Body of pancreas (tissue), 4 donors: Measurements from ENCODE around the gene IFRD2. TPM values are rescaled to one million over a fixed set of nuclear protein-coding genes. Genes with fewer than 3 reads are reported as not detected.
"Not testable (repeated sequence)": the region's sequence is repeated elsewhere in the genome, so short reads cannot be mapped to it uniquely, and the experiment has no call there.

ENCODE experiments used
- ATAC-seq: fragments of 150-250 bp; one replicate; pipeline ENCODE4 v1.9.1; 2016
- DNase-seq, 4 donors: peaks; one replicate each; pipeline ENCODE4 v3.0.0-alpha.2; 2019
- H3K27ac ChIP-seq, 4 donors: fragments of 200-600 bp; sonication (generic); 1 replicate in 3 of 4; 2 replicates in 1 of 4; pipeline versions ENCODE4 v1.5.1 to v1.6.1; 2016 to 2019; ENCODE audit warnings: mild to moderate bottlenecking in 1 of 4, mixed read lengths in 1 of 4, moderate library complexity in 1 of 4
- H3K27me3 ChIP-seq, 2 donors: fragments of 200-600 bp; sonication (generic); one replicate each; pipeline ENCODE4 v1.6.0; 2016; ENCODE audit warnings: mild to moderate bottlenecking in 1 of 2
- H3K36me3 ChIP-seq, 2 donors: fragments of 200-600 bp; sonication (generic); replicated peaks in 1 of 2; 2 replicates each; pipeline ENCODE4 v1.5.1; 2016; ENCODE audit warnings: low read depth in 2 of 2; ENCODE audit not compliant: insufficient read depth in 1 of 2
- H3K4me1 ChIP-seq: fragments of 200-600 bp; sonication (generic); one replicate; pipeline ENCODE4 v1.6.0; 2016
- H3K4me3 ChIP-seq, 2 donors: fragments of 200-600 bp; sonication (generic); 1 replicate in 1 of 2; 2 replicates in 1 of 2; pipeline ENCODE4 v1.5.1; 2016 to 2019
- H3K9me3 ChIP-seq, 3 donors: fragments of 200-600 bp; sonication (generic); 1 replicate in 2 of 3; 2 replicates in 1 of 3; pipeline ENCODE4 v1.5.1; 2016
- POLR2A ChIP-seq, 3 donors: fragments of 450-650 bp; IDR thresholded peaks; one replicate each; pipeline ENCODE4 v1.6.1; 2016; ENCODE audit warnings: antibody characterized with exemption in 3 of 3, mild to moderate bottlenecking in 2 of 3
- WGBS, 2 donors: methylation state at CpG; one replicate each; pipeline ENCODE4 v1.1.5; 2017; 5-methylcytosine and 5-hydroxymethylcytosine counted together
- intact Hi-C: fragments of 100-400 bp; cut with DNase I; formaldehyde crosslinking; loops from one replicate; pipeline ENCODE4 v1.15.1; 2023
- total RNA-seq, 2 donors: library from RNA; depleted of rRNA; stranded (reverse); fragments of >200 nt; gene quantifications; one replicate each; pipeline ENCODE4 v1.1.0, GENCODE V29; 2016
- TF ChIP-seq, protein P1 (sequence below), 7 experiments: fragments of 450-650 bp in 4 of 7; fragments of 200-600 bp in 3 of 7; sonication (generic) in 3 of 7; IDR thresholded peaks; one replicate each; pipeline ENCODE4 v1.5.1; 2016 to 2019; ENCODE audit warnings: antibody characterized with exemption in 7 of 7

Gene IFRD2
- total RNA-seq, 2 donors from 2014 or later: 75.8 to 103 TPM

DNA sequence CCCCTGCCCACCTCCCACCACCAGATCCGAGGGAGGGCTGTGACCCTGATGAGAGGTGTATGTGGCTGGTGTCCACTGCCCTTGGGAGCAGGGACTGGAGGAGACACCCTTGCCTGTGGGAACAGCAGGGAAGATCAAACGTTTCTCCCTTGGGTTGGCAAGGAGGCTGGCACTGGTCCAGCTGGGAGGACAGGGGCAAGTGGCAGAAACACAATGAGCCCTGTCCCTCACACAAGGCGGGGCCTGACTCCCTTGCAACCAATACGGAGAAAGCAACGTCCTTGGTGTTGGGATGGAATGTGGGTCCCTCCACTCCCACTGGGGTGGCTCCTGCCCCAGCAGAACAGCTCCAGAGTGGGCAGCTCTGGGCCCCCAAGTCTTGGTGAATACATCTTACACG is 25.1 kb upstream of the IFRD2 start:
- no peaks in the 10 kb centered on the region for H3K9me3 ChIP-seq
- H3K4me1 ChIP-seq: peaks cover 43% of the 10 kb centered on the region
- peaks cover 0 to 5% of the 10 kb centered on the region in 2 donors for H3K36me3 ChIP-seq
- H3K4me3 ChIP-seq: no peak overlapping the region
- DNase-seq: no peak
- intact Hi-C loops: no loop called here
- 61 to 64% methylated on average over 5 to 6 of the region's 6 CpGs for WGBS, 2 donors
- peak overlapping the region in 1 of 4 donors; percentile 23 for H3K27ac ChIP-seq
- no peak for ATAC-seq
- H3K27me3 ChIP-seq: no peaks in the 10 kb centered on the region
- TF ChIP-seq, protein P1, sequence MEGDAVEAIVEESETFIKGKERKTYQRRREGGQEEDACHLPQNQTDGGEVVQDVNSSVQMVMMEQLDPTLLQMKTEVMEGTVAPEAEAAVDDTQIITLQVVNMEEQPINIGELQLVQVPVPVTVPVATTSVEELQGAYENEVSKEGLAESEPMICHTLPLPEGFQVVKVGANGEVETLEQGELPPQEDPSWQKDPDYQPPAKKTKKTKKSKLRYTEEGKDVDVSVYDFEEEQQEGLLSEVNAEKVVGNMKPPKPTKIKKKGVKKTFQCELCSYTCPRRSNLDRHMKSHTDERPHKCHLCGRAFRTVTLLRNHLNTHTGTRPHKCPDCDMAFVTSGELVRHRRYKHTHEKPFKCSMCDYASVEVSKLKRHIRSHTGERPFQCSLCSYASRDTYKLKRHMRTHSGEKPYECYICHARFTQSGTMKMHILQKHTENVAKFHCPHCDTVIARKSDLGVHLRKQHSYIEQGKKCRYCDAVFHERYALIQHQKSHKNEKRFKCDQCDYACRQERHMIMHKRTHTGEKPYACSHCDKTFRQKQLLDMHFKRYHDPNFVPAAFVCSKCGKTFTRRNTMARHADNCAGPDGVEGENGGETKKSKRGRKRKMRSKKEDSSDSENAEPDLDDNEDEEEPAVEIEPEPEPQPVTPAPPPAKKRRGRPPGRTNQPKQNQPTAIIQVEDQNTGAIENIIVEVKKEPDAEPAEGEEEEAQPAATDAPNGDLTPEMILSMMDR (IDR thresholded peaks at IDR 0.05): no peak
- no peak for TF ChIP-seq POLR2A (IDR thresholded peaks at IDR 0.05)

DNA sequence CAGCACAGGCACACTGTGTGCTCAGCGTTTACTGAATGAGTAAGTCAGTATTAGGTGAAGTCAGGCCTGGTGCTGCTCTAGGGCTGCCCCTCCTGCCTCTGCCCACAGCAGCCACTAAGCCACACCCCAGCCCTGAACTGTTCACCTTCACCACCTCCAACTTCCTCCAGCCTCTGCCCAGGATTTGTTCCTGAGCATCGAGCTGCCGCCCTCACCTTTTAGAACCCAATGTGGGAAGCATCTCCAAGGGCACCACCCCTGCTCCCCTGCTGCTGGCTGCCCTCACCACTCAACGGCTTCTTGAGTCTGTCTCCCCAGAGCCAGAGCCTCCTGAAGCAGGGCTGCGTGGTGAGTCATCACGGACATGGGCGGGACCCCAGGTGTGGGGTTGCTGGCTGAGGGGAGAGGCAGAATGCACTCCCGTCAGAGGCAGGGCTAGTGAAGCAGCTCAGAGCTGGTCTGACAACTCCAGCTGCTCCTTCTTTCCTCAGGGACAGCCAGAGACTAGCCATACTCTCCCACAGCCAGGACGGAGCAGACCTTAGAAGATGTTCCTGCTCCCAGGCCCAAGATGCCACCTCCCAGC is 24.5 kb upstream of the IFRD2 start:
- H3K27ac ChIP-seq: peak overlapping the region in 1 of 4 donors; percentile 23
- intact Hi-C loops: no loop called here
- WGBS, 2 donors: 65 to 75% methylated on average over 2 to 9 of the region's 9 CpGs
- ATAC-seq: no peak
- H3K4me3 ChIP-seq: no peak overlapping the region
- DNase-seq: no peak
- H3K9me3 ChIP-seq: no peaks in the 10 kb centered on the region
- TF ChIP-seq, protein P1 (IDR thresholded peaks at IDR 0.05): no peak
- peak in 1 of 3 donors; percentile 19 for TF ChIP-seq POLR2A (IDR thresholded peaks at IDR 0.05)
- H3K36me3 ChIP-seq: peaks cover 0 to 5% of the 10 kb centered on the region in 2 donors
- H3K4me1 ChIP-seq: peaks cover 37% of the 10 kb centered on the region
- H3K27me3 ChIP-seq: no peaks in the 10 kb centered on the region

DNA sequence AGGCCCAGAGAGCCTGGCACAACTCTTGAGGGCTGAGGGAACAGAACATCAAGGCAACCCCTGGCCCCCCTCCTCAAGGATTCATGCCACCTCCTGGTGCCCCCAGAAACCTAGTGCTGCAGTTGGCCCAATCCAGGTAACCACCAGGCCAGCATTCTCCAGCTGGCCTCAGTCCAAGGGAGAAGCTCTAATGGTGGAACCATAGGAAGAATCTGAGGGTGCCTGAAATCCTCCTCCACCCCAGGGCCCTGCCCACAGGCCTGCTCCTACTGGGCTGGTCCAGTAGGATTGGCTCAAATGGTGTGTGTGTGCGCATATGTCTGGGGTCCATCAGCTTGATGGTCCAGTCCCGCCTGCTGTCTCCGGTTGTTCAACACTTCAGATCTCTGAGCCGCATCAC is 22.6 kb upstream of the IFRD2 start:
- Histone ChIP-seq H3K4me3 (no peak overlapping the region), H3K4me1 (peaks cover 27% of the 10 kb centered on the region), H3K36me3 (peaks cover 0 to 5% of the 10 kb centered on the region in 2 donors), H3K27ac (no peak overlapping the region), H3K27me3 (no peaks in the 10 kb centered on the region), H3K9me3 (no peaks in the 10 kb centered on the region)
- intact Hi-C loops: no loop called here
- ATAC-seq: no peak
- TF ChIP-seq POLR2A (IDR thresholded peaks at IDR 0.05): no peak
- TF ChIP-seq, protein P1 (IDR thresholded peaks at IDR 0.05): no peak
- no peak for DNase-seq
- WGBS, 2 donors: 90 to 95% methylated on average over 4 of the region's 4 CpGs

DNA sequence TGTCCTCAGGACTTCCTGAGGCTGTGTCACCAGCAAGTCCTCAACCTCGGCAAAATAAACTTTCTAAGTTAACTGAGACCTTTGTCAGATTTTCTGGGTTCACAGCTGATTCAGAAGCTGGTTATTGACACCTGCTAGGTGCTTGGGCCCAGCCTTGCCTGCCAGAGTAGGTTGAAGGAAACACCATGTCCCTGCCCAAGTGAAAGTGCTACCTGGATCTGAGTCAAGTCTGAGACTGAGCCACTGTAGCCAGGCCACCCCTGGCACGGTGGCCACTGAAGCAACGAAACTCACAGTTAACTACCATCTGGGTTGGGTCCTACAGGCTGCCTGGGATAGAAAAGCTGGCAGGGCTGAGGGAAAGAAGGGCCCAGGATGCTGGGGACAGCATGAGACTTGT is 22.1 kb upstream of the IFRD2 start:
- peaks cover 27% of the 10 kb centered on the region for H3K4me1 ChIP-seq
- no peaks in the 10 kb centered on the region for H3K27me3 ChIP-seq
- no peak for TF ChIP-seq POLR2A (IDR thresholded peaks at IDR 0.05)
- TF ChIP-seq, protein P1 (IDR thresholded peaks at IDR 0.05): no peak
- WGBS, 2 donors: 67 to 72% methylated on average over 3 of the region's 3 CpGs
- ATAC-seq: no peak
- DNase-seq: peak in 1 of 4 donors; percentile 18
- no peak overlapping the region for H3K4me3 ChIP-seq
- H3K27ac ChIP-seq: no peak overlapping the region
- H3K9me3 ChIP-seq: no peaks in the 10 kb centered on the region
- peaks cover 0 to 5% of the 10 kb centered on the region in 2 donors for H3K36me3 ChIP-seq
- intact Hi-C loops: no loop called here

DNA sequence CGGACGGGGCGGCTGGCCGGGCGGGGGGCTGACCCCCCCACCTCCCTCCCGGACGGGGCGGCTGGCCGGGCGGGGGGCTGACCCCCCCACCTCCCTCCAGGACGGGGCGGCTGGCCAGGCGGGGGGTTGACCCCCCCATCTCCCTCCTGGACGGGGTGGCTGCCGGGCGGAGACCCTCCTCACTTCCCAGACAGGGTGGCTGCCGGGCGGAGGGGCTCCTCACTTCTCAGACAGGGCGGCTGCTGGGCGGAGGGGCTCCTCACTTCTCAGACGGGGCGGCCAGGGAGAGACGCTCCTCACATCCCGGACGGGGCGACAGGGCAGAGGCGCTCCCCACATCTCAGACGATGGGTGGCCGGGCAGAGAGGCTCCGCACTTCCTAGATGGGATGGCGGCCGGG is 19.8 kb upstream of the IFRD2 start:
- intact Hi-C loops, H3K9me3 ChIP-seq, H3K36me3 ChIP-seq, H3K4me3 ChIP-seq, H3K27me3 ChIP-seq, H3K27ac ChIP-seq, ATAC-seq, H3K4me1 ChIP-seq, DNase-seq: not testable (repeated sequence)
- 81% methylated on average over 4 of the region's 32 CpGs; no CpG with 5 or more reads in 1 of the 2 donors for WGBS, 2 donors
